ENCODE measurements around the gene SCN8A.

The SCN8A gene

GRCh38 chr12:51823875-51824565 lies 233.0 kb downstream of the SCN8A start:
- no peak overlapping the region for H3K4me3 ChIP-seq (replicated peaks; ENCODE audit: insufficient read depth, low read length)
- H3K27me3 ChIP-seq (ENCODE audit: insufficient read depth, poor library complexity, severe bottlenecking) = peaks cover 37% of the 10 kb centered on the region
- DNase-seq (ENCODE audit: low read depth in 1 of 2, low spot score in 1 of 2) = peak in 1 of 2 experiments; percentile 42
- TF ChIP-seq, protein P1, sequence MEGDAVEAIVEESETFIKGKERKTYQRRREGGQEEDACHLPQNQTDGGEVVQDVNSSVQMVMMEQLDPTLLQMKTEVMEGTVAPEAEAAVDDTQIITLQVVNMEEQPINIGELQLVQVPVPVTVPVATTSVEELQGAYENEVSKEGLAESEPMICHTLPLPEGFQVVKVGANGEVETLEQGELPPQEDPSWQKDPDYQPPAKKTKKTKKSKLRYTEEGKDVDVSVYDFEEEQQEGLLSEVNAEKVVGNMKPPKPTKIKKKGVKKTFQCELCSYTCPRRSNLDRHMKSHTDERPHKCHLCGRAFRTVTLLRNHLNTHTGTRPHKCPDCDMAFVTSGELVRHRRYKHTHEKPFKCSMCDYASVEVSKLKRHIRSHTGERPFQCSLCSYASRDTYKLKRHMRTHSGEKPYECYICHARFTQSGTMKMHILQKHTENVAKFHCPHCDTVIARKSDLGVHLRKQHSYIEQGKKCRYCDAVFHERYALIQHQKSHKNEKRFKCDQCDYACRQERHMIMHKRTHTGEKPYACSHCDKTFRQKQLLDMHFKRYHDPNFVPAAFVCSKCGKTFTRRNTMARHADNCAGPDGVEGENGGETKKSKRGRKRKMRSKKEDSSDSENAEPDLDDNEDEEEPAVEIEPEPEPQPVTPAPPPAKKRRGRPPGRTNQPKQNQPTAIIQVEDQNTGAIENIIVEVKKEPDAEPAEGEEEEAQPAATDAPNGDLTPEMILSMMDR (IDR thresholded peaks at IDR 0.05; ENCODE audit: insufficient read depth, low read length) = peak; percentile 40
- TF ChIP-seq GABPA (IDR thresholded peaks at IDR 0.05; ENCODE audit: low read depth) = no peak
- TF ChIP-seq POLR2AphosphoS5 (IDR thresholded peaks at IDR 0.05; ENCODE audit: low read depth) = no peak
- no peak for TF ChIP-seq SPI1 (IDR thresholded peaks at IDR 0.05; ENCODE audit: borderline replicate concordance, low read depth)
- no peak overlapping the region for H3K27ac ChIP-seq (replicated peaks)

DNA sequence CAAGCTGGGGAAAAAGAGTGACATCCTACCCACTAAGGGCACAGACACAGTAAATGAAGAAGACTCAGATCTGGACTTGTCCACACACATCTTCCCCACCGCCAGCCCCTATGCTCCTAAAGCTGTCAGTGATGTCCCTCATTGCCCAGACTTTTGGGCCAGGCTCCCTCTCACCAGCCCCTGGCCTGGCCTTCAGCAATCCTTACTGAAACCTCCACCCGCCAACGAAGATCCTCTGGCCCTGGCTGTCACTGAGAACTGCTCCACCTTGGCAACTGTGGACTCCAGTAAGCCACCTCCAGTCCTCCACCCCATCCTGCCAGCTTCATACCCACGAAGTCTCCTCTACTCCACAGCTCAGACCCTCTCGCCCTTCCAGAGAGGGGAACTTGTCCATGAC lies 234.2 kb downstream of the SCN8A start:
- Histone ChIP-seq H3K27me3 (ENCODE audit: insufficient read depth, poor library complexity, severe bottlenecking) (peaks cover 25% of the 10 kb centered on the region), H3K27ac (replicated peaks) (no peak overlapping the region), H3K4me3 (replicated peaks; ENCODE audit: insufficient read depth, low read length) (no peak overlapping the region)
- TF ChIP-seq POLR2AphosphoS5 (IDR thresholded peaks at IDR 0.05; ENCODE audit: low read depth) (no peak), SPI1 (IDR thresholded peaks at IDR 0.05; ENCODE audit: borderline replicate concordance, low read depth) (no peak), GABPA (IDR thresholded peaks at IDR 0.05; ENCODE audit: low read depth) (no peak), REST (IDR thresholded peaks at IDR 0.05; ENCODE audit: insufficient replicate concordance, low read depth) (no peak)
- TF ChIP-seq, protein P1 (IDR thresholded peaks at IDR 0.05; ENCODE audit: insufficient read depth, low read length) = no peak
- DNase-seq (ENCODE audit: low read depth in 1 of 2, low spot score in 1 of 2) = no peak

DNA sequence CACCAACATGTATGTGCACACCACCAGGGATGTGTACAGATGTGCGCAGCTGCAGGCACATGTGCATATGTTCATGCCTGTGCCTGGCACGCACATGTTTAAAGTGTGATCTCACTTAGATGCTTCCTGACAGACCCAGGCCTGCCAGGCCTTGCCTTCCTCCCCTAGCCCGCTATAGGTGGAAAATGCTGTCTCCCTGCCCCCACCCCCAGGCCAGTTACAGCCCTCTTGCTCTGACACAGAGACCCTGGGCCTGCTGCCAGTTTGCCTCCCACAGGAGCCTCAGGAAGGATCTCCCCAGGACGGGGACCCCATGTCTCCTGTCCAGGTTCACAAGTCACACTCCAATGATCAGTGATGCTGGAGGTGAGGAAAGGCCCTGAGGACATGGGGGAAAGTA lies 235.8 kb downstream of the SCN8A start:
- Histone ChIP-seq H3K27me3 (ENCODE audit: insufficient read depth, poor library complexity, severe bottlenecking) (peaks cover 18% of the 10 kb centered on the region), H3K4me3 (replicated peaks; ENCODE audit: insufficient read depth, low read length) (no peak overlapping the region), H3K27ac (replicated peaks) (no peak overlapping the region)
- no peak for TF ChIP-seq POLR2AphosphoS5 (IDR thresholded peaks at IDR 0.05; ENCODE audit: low read depth)
- TF ChIP-seq, protein P1 (IDR thresholded peaks at IDR 0.05; ENCODE audit: insufficient read depth, low read length) = no peak
- TF ChIP-seq SPI1 (IDR thresholded peaks at IDR 0.05; ENCODE audit: borderline replicate concordance, low read depth) = no peak
- TF ChIP-seq GABPA (IDR thresholded peaks at IDR 0.05; ENCODE audit: low read depth) = no peak
- TF ChIP-seq REST (IDR thresholded peaks at IDR 0.05; ENCODE audit: insufficient replicate concordance, low read depth) = no peak
- no peak for DNase-seq (ENCODE audit: low read depth in 1 of 2, low spot score in 1 of 2)

Data from HL-60 (cell line).